HTR-8/SVneo (cell line): Measurements from ENCODE around the gene PKDCC.
"Not testable (repeated sequence)": the region's sequence is repeated elsewhere in the genome, so short reads cannot be mapped to it uniquely, and the experiment has no call there.

Experiments
- DNase-seq: peaks from one replicate; pipeline ENCODE4 v3.0.0; 2011; ENCODE audit warnings: low spot score, mixed read lengths; ENCODE audit not compliant: insufficient read length
- FAIRE-seq: peaks from 2 replicates; lab custom pipeline; 2011; peaks lifted over from hg19 to GRCh38; lab: Jason Lieb, UNC

Gene PKDCC

GRCh38 chr2:42030200-42030759, 17.5 kb upstream of the PKDCC start:
- no peak for DNase-seq
- no peak for FAIRE-seq

DNA sequence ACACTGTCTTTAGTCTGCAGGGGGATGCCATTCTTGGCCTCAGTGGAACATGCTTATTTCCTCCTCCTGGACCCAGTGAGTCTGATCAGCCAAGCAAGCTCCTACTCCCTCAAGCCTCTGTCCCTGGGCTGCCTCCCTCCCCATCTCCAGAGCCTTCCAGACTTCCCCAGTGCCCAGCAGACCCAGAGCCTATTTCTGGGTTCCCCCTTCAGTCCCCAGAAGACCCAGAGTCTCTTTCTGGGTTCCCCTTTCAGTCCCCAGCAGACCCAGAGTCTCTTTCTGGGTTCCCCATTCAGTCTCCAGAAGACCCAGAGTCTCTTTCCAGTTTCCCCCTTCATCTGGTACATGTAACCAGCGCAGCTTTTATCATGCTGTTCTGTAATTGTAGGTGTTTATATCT, 17.0 kb upstream of the PKDCC start:
- no peak for DNase-seq
- FAIRE-seq, result no peak

GRCh38 chr2:42031281-42032223, 16.3 kb upstream of the PKDCC start:
- FAIRE-seq, result peak; percentile 72
- DNase-seq, result no peak

DNA sequence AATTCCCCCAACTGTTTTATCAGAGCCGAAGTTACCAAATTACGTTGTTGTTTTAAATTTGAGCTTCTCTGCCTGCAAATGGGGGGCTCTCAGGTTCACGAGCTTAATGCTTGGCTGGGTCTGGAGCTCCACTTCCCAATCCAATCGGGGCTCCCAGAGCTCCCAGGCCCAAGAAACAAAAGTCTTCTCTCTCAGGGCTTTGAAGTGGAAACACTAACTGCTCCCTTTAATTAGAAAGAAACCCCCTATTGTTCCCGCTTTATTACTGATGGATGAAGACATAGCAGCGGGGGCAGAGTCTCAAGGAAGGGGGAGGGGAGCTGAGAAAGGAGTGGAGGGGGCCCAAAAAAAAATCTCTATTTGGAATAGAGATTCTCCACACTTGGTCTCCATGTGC, 15.6 kb upstream of the PKDCC start:
- DNase-seq, result no peak
- FAIRE-seq, result no peak

DNA sequence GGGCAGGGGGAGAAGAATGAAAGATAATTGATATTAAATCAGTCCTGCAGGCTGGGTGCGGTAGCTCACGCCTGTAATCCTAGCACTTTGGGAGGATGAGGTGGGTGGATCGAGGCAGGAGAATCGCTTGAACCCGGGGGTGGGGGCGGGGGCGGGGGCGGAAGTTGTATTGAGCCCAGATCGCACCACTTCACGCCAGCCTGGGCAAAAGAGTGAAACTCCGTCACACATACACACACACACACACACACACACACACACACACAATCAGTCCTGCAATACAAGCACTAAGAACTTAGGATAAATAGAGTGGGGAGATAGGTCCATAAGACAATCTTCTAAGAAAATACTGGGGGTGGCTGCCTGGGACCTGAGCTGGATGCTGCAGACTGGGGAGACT, 15.1 kb upstream of the PKDCC start:
- DNase-seq (no peak), FAIRE-seq (no peak)

DNA sequence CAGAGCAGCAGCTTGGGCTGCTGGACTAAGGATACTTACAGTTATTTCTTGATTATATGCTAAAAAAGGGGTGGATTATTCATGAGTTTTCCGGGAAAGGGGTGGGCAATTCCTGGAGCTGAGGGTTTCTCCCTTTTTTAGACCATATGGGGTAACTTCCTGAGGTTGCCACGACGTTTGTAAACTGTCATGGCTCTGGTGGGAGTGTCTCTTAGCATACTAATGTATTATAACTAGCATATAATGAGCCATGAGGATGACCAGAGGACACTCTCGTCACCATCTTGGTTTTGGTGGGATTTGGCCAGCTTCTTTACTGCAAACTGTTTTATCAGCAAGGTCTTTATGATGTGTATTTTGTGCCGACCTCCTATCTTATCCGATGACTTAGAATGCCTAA, 13.7 kb upstream of the PKDCC start:
- not testable (repeated sequence) for DNase-seq, FAIRE-seq

DNA sequence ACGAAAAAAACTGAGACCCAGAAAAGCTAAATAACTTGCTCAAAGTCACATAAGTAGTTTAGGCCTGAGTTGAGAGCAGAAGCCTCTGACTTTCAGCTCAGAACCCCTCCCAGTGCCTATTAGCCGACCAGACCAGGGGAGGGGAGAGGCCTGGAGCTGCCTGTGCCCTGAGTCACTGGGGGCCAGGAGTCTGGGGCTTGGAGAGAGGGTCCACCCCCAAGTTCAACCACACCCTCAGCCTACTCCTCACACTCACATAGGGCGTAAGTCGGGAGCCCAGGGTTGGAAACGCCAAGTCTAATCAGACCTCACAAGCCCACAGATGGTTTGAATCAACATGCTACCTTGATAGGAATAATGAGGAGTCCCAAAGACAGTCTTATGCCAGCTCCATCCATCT, 12.6 kb upstream of the PKDCC start:
- DNase-seq (no peak), FAIRE-seq (no peak)

DNA sequence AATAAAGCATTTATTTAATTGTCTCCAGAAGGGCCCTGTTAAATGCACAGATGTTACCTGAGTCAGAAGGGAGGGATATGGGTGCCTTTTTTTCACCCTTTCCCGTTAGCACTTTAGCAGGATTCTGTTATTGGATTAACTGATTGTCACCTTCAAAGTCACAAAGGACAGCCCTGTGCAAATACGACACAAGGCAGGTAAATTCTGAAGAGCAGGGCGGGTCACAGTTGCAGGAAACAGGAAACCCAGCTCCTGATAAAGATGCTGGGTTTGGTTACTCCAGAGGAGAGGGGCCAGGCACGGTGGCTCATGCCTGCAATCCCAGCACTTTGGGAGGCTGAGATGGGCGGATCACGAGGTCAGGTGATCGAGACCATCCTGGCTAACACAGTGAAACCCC, 11.4 kb upstream of the PKDCC start:
- FAIRE-seq (no peak), DNase-seq (no peak)

DNA sequence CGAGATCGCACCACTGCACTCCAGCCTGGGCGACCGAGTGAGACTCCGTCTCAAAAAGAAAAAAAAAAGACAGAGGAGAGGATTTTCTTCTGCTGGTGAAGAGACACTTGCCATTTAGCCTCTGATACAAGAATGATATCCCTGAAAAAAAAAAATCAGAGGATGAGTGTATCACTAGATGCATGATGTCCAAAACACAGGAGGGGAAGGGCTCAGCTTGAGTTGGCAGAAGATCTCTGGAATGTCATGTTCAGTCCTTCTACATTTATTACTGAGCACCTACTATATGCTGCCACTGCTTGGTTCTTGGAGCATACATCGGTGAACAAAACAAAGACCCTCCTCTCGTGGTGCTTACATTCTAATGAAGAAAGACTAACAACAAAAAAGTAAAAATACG, 10.9 kb upstream of the PKDCC start:
- FAIRE-seq, result no peak
- DNase-seq, result no peak

- FAIRE-seq, result no peak
- DNase-seq, result no peak
Observed at GRCh38 chr2:42040643-42041278, 7.1 kb upstream of the PKDCC start.

DNA sequence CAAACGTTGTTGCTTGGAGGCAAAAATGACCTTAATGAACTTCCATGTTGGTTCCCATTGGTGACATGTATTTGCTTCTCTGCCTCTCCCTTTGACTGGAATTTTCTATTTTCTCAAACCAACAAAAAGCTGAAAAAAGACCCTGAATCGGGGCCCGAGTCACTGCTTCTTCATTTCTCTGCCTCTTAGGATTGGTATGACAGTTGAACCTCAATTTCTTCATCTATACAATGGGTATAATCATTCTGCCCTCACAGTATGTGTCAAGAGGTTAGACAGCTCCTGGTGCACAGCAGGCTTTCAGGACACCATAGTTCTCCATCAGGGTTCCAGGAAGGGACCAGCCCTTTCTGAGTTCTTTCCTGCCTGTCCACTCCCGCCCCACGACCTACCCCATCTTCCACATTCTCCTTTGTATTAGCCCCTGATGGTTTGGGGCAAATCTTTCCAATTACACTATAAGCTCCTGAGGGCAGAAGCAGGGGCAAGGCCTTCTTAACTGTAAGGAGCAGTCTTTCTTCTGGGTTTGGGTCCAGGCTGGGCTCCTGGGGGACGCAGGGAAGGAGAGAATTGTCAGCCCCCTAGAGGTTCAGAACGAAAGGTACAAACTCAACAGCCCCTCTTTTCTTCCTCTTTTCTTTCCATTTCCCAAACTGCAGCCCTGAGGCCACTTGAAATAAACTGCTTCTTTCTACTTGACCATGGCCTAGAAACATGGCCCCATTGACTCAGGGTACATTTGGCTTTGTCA, 6.3 kb upstream of the PKDCC start:
- DNase-seq (no peak), FAIRE-seq (no peak)

DNA sequence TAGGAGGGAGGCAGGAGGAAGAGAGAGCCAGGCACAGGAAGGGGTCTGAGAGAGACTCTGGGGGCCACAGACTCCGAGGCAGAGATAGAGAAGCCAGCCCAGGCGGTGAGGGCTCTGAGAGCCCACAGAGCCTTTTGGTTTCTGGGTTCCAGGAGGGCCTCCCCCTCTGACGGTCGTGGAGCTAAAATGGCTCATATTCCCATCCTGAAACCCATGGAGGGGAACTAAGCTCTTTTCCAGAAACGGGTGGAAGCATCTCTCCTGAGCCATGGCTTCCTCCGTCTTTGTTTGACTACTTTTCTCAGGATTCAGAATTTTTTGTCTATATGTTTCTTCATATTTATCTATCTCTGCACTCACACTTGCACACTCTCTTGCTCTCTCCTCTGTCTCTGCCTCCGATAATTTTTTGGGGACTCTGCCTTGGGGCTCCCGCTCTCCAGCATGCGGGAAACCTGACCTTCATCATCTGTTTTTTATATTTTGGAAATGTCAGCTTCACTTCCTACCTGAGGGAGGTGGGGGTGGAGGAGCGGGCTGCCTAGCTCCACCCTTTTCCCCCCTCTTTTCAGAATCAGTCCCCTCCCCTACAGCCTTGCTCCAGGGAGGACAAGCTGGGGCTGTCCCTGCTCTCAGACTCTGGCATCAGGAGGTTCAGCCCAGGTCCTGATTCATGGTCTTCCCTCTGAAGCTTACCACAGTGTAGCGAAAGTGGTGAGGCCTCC, 5.0 kb upstream of the PKDCC start:
- no peak for FAIRE-seq

GRCh38 chr2:42043789-42044394, 3.9 kb upstream of the PKDCC start:
- FAIRE-seq (no peak), DNase-seq (no peak)

More for the DNA sequence above, 5.0 kb upstream of the PKDCC start:
- DNase-seq, result no peak

DNA sequence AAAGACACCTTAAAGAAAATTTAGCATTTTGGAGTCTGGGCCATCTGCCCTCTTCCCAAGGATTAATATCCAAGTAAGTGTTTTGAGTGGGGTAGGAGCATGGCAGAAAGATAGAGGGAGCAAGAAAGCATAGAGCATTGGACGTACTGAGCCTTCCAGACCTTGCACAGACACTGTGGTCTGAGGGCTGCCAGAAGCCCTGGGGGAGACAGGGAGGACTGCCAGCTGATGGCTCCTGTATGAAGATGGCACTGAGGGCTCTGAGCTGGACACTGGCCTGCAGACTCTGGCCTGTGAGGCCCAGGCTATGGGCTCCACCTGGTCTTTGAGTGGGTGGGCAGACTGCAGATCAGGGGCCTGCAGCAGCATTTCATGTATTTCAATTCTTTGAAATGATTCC, 2.9 kb upstream of the PKDCC start:
- no peak for FAIRE-seq

DNA sequence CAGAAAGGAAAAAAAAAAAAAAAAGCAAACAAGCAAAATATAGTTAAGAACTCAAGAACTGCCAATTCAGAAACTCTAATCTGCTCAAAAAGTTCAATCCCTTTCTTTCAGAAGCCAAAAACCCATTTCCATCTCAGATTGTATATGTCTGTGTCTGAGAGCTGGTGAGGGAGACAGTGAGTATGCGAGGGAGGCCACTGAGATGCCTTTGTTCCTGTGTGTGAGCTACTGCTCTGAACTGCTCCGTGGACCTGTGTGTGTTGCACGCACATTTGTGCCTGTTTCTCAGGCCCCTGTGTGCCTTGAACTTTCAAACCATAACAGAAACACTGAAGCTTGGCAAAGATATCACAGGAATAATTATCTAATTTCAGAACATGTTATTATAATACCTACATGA, 2.5 kb upstream of the PKDCC start:
- DNase-seq, result no peak
- no peak for FAIRE-seq

More for the DNA sequence above, 2.9 kb upstream of the PKDCC start:
- no peak for DNase-seq

DNA sequence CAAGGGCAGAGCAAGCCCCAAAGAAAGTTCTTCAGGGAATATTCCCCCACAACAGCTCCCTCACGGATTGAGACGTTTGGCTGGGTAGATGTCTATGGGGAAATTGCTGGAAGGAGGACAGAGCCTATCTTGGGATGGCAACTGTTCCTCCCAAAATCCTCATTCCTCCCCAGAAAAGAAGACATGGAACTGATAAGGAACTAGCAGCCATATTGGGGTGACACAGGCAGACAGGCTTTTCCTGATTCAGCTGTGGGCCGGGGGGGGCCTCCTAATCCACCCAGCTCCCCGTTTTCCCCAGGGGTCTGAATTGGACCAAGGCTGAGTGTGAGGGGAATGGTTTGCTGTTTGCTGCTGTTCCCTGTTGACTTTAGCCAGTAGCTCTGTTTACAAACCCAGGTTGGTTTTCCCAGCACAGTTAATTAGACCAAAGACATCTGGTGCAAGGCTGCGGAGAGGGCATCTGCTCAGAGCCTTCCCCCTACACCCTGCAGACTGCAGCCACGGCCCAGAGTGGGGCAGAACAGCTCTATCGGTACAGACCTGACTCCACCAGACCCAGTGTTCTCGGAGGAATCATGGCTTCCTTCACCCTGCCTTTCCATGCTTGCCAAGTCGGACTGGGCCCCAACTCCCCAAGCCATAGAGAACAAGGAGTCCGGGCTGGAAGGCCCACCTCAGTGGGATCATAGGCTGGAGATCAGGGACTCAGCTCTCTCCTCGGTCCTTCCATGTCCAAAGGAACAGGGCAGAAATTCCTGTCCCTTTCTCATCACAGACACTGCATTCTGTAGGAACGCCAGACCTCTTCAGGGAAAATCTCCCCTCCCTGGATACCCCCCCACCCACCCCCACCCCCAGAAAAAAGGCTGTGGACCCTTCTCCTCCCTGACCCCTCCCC, 1.7 kb upstream of the PKDCC start:
- no peak for DNase-seq
- no peak for FAIRE-seq

- peak; percentile 69 for FAIRE-seq
- DNase-seq, result no peak
Observed at GRCh38 chr2:42046819-42047487, 868 bp upstream of the PKDCC start.
